Brain pericyte (primary cell): ENCODE results near the gene ATG16L1.

Source experiments
- DNase-seq: peaks from one replicate; pipeline ENCODE4 v3.0.0-alpha.2; 2012; ENCODE audit warnings: low read depth, low spot score

ATG16L1 gene

GRCh38 chr2:233251306-233252116 lies at the start of gene ATG16L1:
Gene ATG16L1 (plus strand): TSS chr2:233251673. CDS start chr2:233251828, 155 bp downstream.
- DNase-seq, result peak; percentile 84

- DNase-seq, result no peak
These were observed 48.9 kb upstream of the ATG16L1 start for GRCh38 chr2:233202531-233202944.

GRCh38 chr2:233203060-233203459 lies 48.4 kb upstream of the ATG16L1 start:
- no peak for DNase-seq

- DNase-seq, result no peak
These were observed 47.1 kb upstream of the ATG16L1 start for GRCh38 chr2:233204286-233204936.

DNA sequence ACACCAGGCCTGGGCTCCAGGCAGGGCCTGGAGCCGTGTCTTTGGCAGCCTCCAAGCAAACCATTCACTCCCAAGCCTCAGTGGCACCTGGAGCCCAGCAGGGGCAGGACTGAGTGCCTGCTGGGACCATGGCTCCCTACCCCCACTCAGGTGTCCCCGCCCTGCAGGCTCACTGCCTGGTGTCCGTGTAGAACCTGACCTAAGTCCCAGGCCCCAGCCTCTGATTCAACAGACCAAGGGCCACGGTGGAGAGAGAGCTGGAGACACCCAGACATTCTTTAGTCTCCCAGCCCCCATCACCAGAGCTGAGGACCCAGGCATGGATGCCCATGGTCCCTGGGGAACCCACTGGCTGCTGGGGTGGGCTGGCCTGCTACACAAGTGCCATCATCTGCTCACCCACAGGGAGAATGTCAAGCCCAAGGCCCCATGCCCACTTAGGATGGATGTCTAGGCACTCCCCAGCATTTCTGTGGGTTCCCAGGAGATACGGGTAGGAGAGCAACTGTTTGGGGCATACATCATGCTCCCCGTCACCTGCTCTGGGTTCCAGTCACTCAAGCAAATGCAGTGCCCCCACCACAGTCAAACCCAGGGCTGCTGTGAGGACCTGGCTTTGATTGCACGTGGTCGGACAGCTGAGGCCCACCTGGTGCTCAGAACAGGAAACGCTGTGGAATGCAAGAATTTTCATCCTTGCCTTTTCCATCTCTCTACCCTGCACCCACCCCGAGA lies 42.9 kb upstream of the ATG16L1 start:
- no peak for DNase-seq

DNA sequence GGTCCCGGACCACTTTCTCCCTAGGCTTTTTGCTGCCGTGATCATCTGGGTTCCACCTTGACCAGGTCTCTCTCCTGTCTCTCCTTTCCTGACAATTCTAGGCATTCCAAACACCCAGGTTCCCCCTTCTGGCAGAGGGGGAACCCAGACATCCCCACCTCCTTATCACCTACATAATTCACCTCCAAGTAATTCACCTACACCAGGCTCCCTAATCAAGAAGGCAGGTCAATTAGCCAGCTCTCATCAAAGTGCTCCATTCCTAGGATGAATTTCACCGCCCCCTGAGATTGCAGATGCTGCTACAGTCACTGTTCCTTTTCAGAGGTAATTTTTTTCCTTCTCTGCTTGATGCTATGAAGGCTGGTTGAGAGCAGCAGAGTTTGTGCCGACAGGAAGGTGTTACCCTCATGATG lies 42.3 kb upstream of the ATG16L1 start:
- no peak for DNase-seq

DNA sequence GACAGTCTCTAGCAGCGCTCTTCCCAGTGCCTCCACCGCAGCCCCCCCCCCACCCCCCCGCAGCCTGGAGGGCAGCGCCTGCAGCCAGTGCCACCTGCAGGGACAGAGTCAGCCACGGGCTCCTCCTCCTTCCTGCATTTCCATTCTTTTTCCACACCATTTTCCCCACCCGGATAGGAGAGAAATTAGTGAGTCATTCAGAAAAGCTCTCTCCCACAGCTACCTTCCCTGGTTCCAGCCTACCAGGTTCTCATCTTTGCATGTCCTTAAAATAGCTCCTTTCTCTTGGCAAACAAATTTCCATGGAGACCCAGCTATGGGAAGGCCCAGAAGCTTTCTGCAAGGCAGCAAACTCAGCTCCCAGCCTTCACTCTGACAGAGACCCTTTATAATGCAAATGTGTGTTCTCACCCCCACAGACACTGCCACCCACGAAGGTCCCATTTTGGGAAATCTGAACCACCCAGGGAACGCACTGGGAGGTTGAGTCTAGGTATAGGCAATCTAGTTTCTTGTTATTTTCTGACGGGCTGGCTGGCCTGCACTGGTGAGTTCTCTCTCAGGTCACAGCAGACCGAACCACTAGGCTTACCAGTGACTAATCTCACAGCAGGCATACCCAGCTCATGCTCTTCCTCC lies 41.8 kb upstream of the ATG16L1 start:
- no peak for DNase-seq

GRCh38 chr2:233210281-233210680 lies 41.2 kb upstream of the ATG16L1 start:
- no peak for DNase-seq

- DNase-seq, result no peak
These were observed 40.5 kb upstream of the ATG16L1 start for GRCh38 chr2:233210843-233211547.

DNA sequence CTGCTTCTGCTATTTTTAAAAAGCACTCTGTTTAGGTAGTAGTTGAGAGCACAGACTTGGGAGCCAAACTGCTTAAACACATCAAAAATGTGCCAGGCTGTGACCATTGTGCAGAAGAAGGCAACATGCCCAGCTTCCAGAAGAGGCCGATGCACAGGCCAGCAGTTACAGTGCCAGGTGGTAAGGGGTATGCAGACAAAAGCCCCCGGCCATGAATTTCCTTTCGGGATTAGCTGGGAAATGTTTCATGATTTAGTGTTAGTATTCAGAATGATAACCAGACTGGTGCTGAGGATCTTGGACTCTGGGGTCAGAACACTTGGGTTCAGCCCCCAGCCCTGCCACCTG lies 40.0 kb upstream of the ATG16L1 start:
- DNase-seq, result no peak

GRCh38 chr2:233213011-233213410 lies 38.5 kb upstream of the ATG16L1 start:
- no peak for DNase-seq

GRCh38 chr2:233213975-233214374 lies 37.5 kb upstream of the ATG16L1 start:
- DNase-seq, result no peak

- no peak for DNase-seq
These were observed 33.5 kb upstream of the ATG16L1 start for GRCh38 chr2:233217892-233218377.

GRCh38 chr2:233218836-233219235 lies 32.6 kb upstream of the ATG16L1 start:
- DNase-seq, result no peak

DNA sequence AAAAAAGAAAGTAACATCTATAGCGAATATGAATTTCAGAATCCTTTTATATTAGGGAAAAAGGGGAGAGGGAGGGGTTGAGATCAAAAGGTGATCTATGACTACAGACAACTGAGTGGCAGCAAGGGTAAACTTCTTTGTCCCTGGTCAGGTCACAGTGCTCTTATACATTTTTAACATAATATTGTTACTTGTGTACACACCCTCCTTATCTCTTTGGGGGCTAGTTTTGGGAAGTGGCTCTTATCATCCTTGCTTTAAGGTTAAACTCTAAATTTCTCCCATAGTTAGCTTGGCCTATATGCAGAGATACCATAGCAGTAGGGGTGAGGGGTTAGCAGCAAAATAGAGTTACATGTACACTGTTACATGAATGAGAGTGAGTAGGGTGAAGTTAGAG lies 31.6 kb upstream of the ATG16L1 start:
- no peak for DNase-seq

GRCh38 chr2:233221378-233222063 lies 30.0 kb upstream of the ATG16L1 start:
- DNase-seq, result no peak

- no peak for DNase-seq
These were observed 28.2 kb upstream of the ATG16L1 start for GRCh38 chr2:233223059-233223894.

DNA sequence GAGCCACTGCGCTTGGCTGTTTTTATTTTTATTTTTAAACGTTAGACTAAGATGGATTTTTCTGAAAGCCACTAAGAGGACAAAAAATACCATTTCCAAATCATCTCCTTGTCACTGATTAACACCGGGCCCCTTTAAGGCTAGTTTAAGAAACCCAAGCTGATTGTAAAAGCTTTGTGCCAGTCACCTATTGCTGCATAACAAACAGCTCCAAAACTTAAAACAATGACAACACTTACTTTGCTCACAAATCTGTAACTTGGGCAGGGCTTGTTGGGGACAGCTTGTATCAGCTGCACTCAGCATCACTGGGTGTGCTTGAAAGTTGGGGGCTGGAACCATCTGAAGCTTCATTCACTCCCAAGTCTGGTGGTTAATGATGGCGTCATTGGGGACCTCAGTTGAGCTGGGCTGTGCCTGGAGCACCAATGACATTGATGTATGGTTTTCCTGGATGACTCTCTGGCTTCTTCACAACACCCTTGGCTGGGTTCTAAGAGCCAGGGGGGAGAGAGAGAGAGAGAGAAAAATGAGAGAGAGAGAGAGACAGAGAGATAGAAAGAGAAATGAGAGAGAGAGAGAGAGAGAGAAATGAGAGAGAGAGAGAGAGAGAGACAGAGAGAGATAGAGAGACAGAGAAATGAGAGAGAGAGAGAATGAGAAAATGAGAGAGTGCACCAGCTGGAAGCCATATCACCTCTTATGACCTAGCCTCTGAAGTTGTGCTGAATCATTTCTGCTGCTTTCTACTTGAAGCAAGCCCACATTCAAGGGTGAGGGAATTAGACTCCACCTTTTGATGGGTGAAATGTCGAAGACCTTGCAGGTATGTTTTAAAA lies 26.0 kb upstream of the ATG16L1 start:
- no peak for DNase-seq

- no peak for DNase-seq
These were observed 24.9 kb upstream of the ATG16L1 start for GRCh38 chr2:233226511-233227031.
